Lower lobe of right lung (tissue), 2 donors: ENCODE results near the gene TDRD7. TPM values are rescaled to one million over a fixed set of nuclear protein-coding genes. Genes with fewer than 3 reads are reported as not detected.
"Not testable (repeated sequence)": the region's sequence is repeated elsewhere in the genome, so short reads cannot be mapped to it uniquely, and the experiment has no call there.

Experiments used
- ATAC-seq, 2 donors: fragments of 200-7000 bp; cut with Tn5 transposase; one replicate each; pipeline ENCODE4 v1.9.1; 2020 to 2022; ENCODE audit warnings: mild to moderate bottlenecking in 2 of 2, moderate library complexity in 2 of 2
- DNase-seq: peaks from one replicate; pipeline ENCODE4 v3.0.0-alpha.2; 2020
- H3K27ac ChIP-seq: fragments of 200-600 bp; one replicate; pipeline ENCODE4 v1.8.0; 2022
- H3K27me3 ChIP-seq: fragments of 200-600 bp; one replicate; pipeline ENCODE4 v1.8.0; 2022; ENCODE audit warnings: low read depth
- H3K36me3 ChIP-seq: fragments of 200-600 bp; one replicate; pipeline ENCODE4 v1.8.0; 2022; ENCODE audit warnings: mild to moderate bottlenecking
- H3K4me1 ChIP-seq: fragments of 200-600 bp; one replicate; pipeline ENCODE4 v1.8.0; 2022
- H3K4me3 ChIP-seq: fragments of 200-600 bp; one replicate; pipeline ENCODE4 v1.8.0; 2022; ENCODE audit warnings: mild to moderate bottlenecking
- H3K9me3 ChIP-seq: fragments of 200-600 bp; one replicate; pipeline ENCODE4 v1.8.0; 2022
- CTCF ChIP-seq: fragments of 200-600 bp; IDR thresholded peaks from one replicate; pipeline ENCODE4 v1.8.0; 2022; ENCODE audit warnings: antibody characterized with exemption, mild to moderate bottlenecking
- intact Hi-C: fragments of 100-400 bp; cut with DNase I; formaldehyde crosslinking; loops from one replicate; pipeline ENCODE4 v1.11.0; 2022
- total RNA-seq: library from RNA; stranded (reverse); fragmentation: NEBNext Ultra II Directional; extraction: Animal tissue kit (Norgen Biotek cat#: 25700); gene quantifications from one replicate; pipeline ENCODE4 v1.2.1, GENCODE V29; 2021
- donor health status: DM: no; HTN: yes; CAD: no; lungs with severe emphysema.

The TDRD7 gene
- total RNA-seq, 1 donor from 2014 or later = 22.2 TPM

- no peaks in the 10 kb centered on the region for H3K27me3 ChIP-seq
- intact Hi-C loops = no loop called here
- TF ChIP-seq CTCF = no peak
- H3K27ac ChIP-seq = no peak overlapping the region
- no peaks in the 10 kb centered on the region for H3K4me1 ChIP-seq
- H3K4me3 ChIP-seq = no peak overlapping the region
- H3K9me3 ChIP-seq = no peaks in the 10 kb centered on the region
- DNase-seq = no peak
- no peak for ATAC-seq
- peaks cover 34% of the 10 kb centered on the region for H3K36me3 ChIP-seq
Observed at GRCh38 chr9:97438257-97438656, 26.4 kb downstream of the TDRD7 start.

DNA sequence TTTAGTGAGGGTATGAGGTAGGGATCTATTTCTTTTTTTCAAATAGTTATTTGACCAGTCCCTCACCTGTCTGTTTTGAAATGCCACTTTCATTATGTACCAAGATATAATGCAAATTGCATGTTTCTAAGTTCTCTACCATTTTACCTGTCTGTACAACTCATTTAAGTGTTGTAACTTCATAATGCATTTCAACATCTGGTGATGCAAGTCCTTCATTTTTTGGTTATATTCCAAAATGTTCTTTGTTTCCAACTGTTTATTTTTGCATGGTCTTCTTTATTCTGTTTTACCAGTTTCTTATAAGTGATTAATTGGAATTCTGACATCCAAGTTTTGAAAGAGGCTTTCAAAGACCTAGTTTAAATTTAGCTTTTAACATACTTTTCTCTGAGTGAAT is 26.8 kb downstream of the TDRD7 start:
- H3K4me1 ChIP-seq = no peaks in the 10 kb centered on the region
- no peak overlapping the region for H3K4me3 ChIP-seq
- no peak for DNase-seq
- no peaks in the 10 kb centered on the region for H3K9me3 ChIP-seq
- ATAC-seq = no peak
- H3K36me3 ChIP-seq = peaks cover 30% of the 10 kb centered on the region
- no peak for TF ChIP-seq CTCF
- no peak overlapping the region for H3K27ac ChIP-seq
- intact Hi-C loops = no loop called here
- H3K27me3 ChIP-seq = no peaks in the 10 kb centered on the region

- TF ChIP-seq CTCF = no peak
- H3K4me3 ChIP-seq = no peak overlapping the region
Observed at GRCh38 chr9:97440160-97440559, 28.3 kb downstream of the TDRD7 start.

GRCh38 chr9:97441729-97442128 is 29.8 kb downstream of the TDRD7 start:
- Histone ChIP-seq H3K9me3 (no peaks in the 10 kb centered on the region), H3K27me3 (no peaks in the 10 kb centered on the region), H3K4me3 (no peak overlapping the region), H3K27ac (no peak overlapping the region), H3K4me1 (no peaks in the 10 kb centered on the region), H3K36me3 (peaks cover 21% of the 10 kb centered on the region)
- TF ChIP-seq CTCF = no peak
- intact Hi-C loops = no loop called here
- DNase-seq = no peak
- ATAC-seq = no peak

More at GRCh38 chr9:97440160-97440559, 28.3 kb downstream of the TDRD7 start:
- Histone ChIP-seq H3K4me1 (no peaks in the 10 kb centered on the region), H3K27me3 (no peaks in the 10 kb centered on the region), H3K9me3 (no peaks in the 10 kb centered on the region), H3K27ac (no peak overlapping the region), H3K36me3 (peaks cover 21% of the 10 kb centered on the region)
- intact Hi-C loops = no loop called here
- ATAC-seq (no peak), DNase-seq (no peak)

DNA sequence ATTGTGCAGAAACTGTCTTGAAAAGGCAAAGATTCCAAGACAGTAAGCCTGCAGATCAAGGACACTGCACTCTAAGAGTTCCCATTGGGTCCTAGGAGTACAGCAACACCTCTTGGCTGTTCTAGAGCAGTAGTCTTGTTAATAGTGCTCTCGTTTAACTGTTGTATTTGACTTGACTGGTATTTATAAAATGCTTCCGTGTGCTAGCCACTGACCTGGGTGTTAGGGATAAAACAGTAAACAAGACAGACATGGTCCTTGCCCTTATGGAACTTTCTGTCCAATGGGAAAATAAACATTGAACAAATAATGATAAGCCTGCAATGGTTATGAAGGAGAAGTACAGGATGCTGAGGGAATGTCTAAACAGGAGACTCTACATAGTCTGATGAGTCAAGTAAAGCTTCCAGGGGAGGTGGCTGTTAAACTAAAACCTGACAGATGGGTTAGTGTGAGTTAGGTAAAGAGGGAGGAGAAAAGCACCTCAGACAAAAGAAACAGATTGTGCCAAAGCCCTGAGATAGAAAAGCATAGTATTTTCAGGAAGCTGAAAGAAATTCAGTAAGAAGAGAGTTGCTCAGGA is 33.3 kb downstream of the TDRD7 start:
- DNase-seq = no peak
- no peak overlapping the region for H3K4me3 ChIP-seq
- ATAC-seq = no peak
- H3K4me1 ChIP-seq = peaks cover 3% of the 10 kb centered on the region
- H3K9me3 ChIP-seq = no peaks in the 10 kb centered on the region
- H3K27ac ChIP-seq = no peak overlapping the region
- no peaks in the 10 kb centered on the region for H3K27me3 ChIP-seq
- H3K36me3 ChIP-seq = peaks cover 28% of the 10 kb centered on the region
- no peak for TF ChIP-seq CTCF
- intact Hi-C loops = no loop called here

DNA sequence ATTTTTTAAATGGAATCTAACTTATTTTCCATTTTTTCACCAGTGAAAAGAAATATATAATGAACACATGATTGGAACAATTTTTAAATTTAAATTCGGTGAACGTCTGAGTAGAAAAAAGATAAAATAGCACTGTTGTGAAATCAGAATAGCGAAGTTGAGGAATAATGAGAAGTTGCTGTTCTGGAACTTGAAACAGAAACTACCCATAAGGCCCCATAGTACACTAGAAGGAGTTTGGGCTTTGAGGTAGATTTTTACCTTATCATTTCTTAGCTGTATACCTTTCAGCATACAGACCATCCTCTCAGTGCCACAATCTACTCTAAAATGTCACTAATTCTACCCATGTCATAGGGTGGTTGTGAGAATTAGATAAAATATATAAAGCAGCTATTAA is 35.1 kb downstream of the TDRD7 start:
- intact Hi-C loops = no loop called here
- Histone ChIP-seq H3K4me3 (no peak overlapping the region), H3K27me3 (no peaks in the 10 kb centered on the region), H3K27ac (no peak overlapping the region), H3K36me3 (peaks cover 20% of the 10 kb centered on the region), H3K4me1 (peaks cover 3% of the 10 kb centered on the region), H3K9me3 (no peaks in the 10 kb centered on the region)
- no peak for TF ChIP-seq CTCF
- DNase-seq (no peak), ATAC-seq (no peak)

- H3K36me3 ChIP-seq = peaks cover 10% of the 10 kb centered on the region
- H3K4me1 ChIP-seq, DNase-seq, H3K27ac ChIP-seq, H3K9me3 ChIP-seq, ATAC-seq, H3K4me3 ChIP-seq, intact Hi-C loops, H3K27me3 ChIP-seq: not testable (repeated sequence)
Observed at GRCh38 chr9:97453573-97453972, 41.7 kb downstream of the TDRD7 start.

DNA sequence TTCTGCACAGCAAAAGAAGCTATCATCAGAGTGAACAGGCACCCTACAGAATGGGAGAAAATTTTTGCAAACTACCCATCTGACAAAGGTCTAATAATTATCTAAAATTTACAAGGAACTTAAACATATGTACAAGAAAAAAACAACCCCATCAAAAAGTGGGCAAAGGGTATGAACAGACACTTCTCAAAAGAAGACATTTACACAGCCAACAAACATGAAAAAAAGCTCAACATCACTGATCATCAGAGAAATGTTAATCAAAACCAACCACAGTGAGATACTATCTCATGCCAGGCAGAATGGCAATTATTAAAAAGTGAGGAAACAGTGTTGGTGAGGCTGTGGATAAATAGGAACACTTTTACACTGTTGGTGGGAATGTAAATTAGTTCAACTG is 44.9 kb downstream of the TDRD7 start:
- DNase-seq, H3K27me3 ChIP-seq, H3K9me3 ChIP-seq, ATAC-seq, intact Hi-C loops, H3K4me1 ChIP-seq, H3K27ac ChIP-seq, H3K4me3 ChIP-seq: not testable (repeated sequence)
- peaks cover 14% of the 10 kb centered on the region for H3K36me3 ChIP-seq
